ENCODE measurements around the gene HIF1A. TPM values are rescaled to one million over a fixed set of nuclear protein-coding genes. Genes with fewer than 3 reads are reported as not detected.
A peak's percentile ranks its signal among the peaks of the same experiment; 100 is the strongest.

Gene HIF1A
- total RNA-seq, 1 donor from 2014 or later, result 179 TPM

DNA sequence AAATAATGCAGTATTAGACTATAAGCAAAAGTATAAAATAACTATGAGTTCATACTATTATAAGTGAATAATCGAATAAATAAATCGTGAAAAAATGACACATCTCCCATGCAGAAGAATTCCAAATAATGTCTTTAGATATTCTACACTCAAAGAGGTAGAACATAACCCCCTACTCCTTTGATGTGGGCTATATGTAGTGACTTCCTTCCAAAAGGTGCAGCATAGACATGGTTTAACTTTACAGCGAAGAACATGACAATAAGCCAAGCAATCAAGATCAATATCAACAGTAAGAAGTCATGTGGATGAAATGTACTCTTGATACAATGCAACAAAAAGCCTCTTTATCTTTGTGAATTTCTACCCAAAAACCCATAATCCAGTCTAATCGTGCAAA is 46.0 kb upstream of the HIF1A start:
- ChIA-PET CTCF (no interaction called here), POLR2A (no interaction called here)
- intact Hi-C loops (cut with micrococcal nuclease), result no loop called here
- Mint-ChIP-seq H3K36me3 (ENCODE audit: low read depth) (no peaks in the 10 kb centered on the region), H3K4me3 (no peak overlapping the region), H3K27me3 (no peaks in the 10 kb centered on the region), H3K27ac (no peak overlapping the region), H3K4me1 (peaks cover 33% of the 10 kb centered on the region), H3K9me3 (no peaks in the 10 kb centered on the region)
- TF ChIP-seq, protein P1, sequence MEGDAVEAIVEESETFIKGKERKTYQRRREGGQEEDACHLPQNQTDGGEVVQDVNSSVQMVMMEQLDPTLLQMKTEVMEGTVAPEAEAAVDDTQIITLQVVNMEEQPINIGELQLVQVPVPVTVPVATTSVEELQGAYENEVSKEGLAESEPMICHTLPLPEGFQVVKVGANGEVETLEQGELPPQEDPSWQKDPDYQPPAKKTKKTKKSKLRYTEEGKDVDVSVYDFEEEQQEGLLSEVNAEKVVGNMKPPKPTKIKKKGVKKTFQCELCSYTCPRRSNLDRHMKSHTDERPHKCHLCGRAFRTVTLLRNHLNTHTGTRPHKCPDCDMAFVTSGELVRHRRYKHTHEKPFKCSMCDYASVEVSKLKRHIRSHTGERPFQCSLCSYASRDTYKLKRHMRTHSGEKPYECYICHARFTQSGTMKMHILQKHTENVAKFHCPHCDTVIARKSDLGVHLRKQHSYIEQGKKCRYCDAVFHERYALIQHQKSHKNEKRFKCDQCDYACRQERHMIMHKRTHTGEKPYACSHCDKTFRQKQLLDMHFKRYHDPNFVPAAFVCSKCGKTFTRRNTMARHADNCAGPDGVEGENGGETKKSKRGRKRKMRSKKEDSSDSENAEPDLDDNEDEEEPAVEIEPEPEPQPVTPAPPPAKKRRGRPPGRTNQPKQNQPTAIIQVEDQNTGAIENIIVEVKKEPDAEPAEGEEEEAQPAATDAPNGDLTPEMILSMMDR (IDR thresholded peaks at IDR 0.05), result no peak
- ATAC-seq (ENCODE audit: low read depth) (no peak), DNase-seq (no peak)

GRCh38 chr14:61651355-61651754 is 44.0 kb upstream of the HIF1A start:
- Mint-ChIP-seq H3K9me3 (no peaks in the 10 kb centered on the region), H3K27me3 (no peaks in the 10 kb centered on the region), H3K4me3 (no peak overlapping the region), H3K36me3 (ENCODE audit: low read depth) (no peaks in the 10 kb centered on the region), H3K4me1 (peaks cover 28% of the 10 kb centered on the region), H3K27ac (no peak overlapping the region)
- ChIA-PET CTCF (no interaction called here), POLR2A (no interaction called here)
- TF ChIP-seq, protein P1 (IDR thresholded peaks at IDR 0.05), result no peak
- DNase-seq (no peak), ATAC-seq (ENCODE audit: low read depth) (no peak)
- intact Hi-C loops (cut with micrococcal nuclease), result no loop called here

DNA sequence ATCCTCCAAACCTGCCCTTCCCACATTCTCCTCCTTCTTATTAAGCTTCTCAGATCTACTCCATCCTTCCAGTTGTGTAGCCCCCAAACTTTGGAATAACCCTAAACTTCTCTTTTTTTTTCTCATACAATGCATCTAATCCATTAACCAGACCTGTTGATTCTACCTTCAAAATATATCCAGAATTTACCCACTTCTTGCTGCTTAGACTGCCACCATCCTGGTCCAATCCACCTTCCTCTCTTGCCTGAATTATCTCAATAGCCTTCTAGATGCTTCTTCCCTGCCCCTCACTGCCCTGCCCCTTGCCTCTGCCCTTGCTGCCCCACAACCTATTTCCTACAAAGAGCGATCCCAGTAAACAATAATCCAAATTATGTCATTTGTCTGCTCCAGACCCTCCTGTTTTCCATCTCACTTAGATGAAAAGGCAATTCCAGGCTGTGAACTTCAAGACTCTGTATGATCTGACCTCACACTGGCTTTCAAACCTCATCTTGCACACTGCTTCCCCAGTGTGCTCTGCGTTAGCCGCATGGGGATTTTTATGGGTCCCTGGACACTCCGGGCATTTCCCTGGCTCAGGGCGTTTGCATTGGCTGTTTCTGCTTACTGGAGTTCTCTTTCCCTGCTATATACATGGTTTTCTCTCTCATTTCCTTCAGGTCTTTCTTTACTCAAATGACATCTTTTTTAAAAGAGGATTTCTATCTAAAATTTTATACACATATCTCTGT is 42.6 kb upstream of the HIF1A start:
- intact Hi-C loops (cut with micrococcal nuclease), result loop anchor here (1.0 kb wide), 1 partner anchor 9 kb away; no protein-coding TSS in a partner anchor
- TF ChIP-seq, protein P1 (IDR thresholded peaks at IDR 0.05), result no peak
- Mint-ChIP-seq H3K9me3 (no peaks in the 10 kb centered on the region), H3K27me3 (no peaks in the 10 kb centered on the region), H3K36me3 (ENCODE audit: low read depth) (no peaks in the 10 kb centered on the region), H3K27ac (no peak overlapping the region), H3K4me1 (peaks cover 28% of the 10 kb centered on the region), H3K4me3 (peak overlapping the region; percentile 12)
- ATAC-seq (ENCODE audit: low read depth), result peak; percentile 88
- DNase-seq, result no peak
- ChIA-PET CTCF (no interaction called here), POLR2A (interaction anchor here (1.1 kb wide), 1 partner anchor 11 kb away, joined by 4 read pairs; no protein-coding TSS in a partner anchor)

GRCh38 chr14:61653507-61653906 is 41.8 kb upstream of the HIF1A start:
- peaks cover 28% of the 10 kb centered on the region for H3K4me1 Mint-ChIP-seq
- no peaks in the 10 kb centered on the region for H3K9me3 Mint-ChIP-seq
- H3K27me3 Mint-ChIP-seq, result no peaks in the 10 kb centered on the region
- no peak overlapping the region for H3K4me3 Mint-ChIP-seq
- TF ChIP-seq, protein P1 (IDR thresholded peaks at IDR 0.05), result no peak
- ChIA-PET CTCF (no interaction called here), POLR2A (interaction anchor here (1.0 to 1.1 kb wide), 2 partner anchors 10 to 84 kb away, joined by 3 to 4 read pairs; no protein-coding TSS in a partner anchor)
- no peak overlapping the region for H3K27ac Mint-ChIP-seq
- DNase-seq, result no peak
- ATAC-seq (ENCODE audit: low read depth), result no peak
- no peaks in the 10 kb centered on the region for H3K36me3 Mint-ChIP-seq (ENCODE audit: low read depth)
- intact Hi-C loops (cut with micrococcal nuclease), result loop anchor here (1.0 kb wide), 1 partner anchor 8 kb away; no protein-coding TSS in a partner anchor

- POLR2A ChIA-PET, result interaction anchor here (1.0 to 1.1 kb wide), 2 partner anchors 9 to 85 kb away, joined by 3 to 4 read pairs; no protein-coding TSS in a partner anchor
- intact Hi-C loops (cut with micrococcal nuclease), result no loop called here
- TF ChIP-seq, protein P1 (IDR thresholded peaks at IDR 0.05), result no peak
Observed at GRCh38 chr14:61654026-61654425, 41.3 kb upstream of the HIF1A start.

More at GRCh38 chr14:61654026-61654425, 41.3 kb upstream of the HIF1A start:
- no peaks in the 10 kb centered on the region for H3K9me3 Mint-ChIP-seq
- DNase-seq (no peak), ATAC-seq (ENCODE audit: low read depth) (no peak)
- H3K4me1 Mint-ChIP-seq, result peaks cover 28% of the 10 kb centered on the region
- H3K27me3 Mint-ChIP-seq, result no peaks in the 10 kb centered on the region
- CTCF ChIA-PET, result no interaction called here
- H3K36me3 Mint-ChIP-seq (ENCODE audit: low read depth), result no peaks in the 10 kb centered on the region
- H3K4me3 Mint-ChIP-seq, result no peak overlapping the region
- peak overlapping the region; percentile 14 for H3K27ac Mint-ChIP-seq
